ENCODE results near the gene CASP2. TPM values are rescaled to one million over a fixed set of nuclear protein-coding genes. Genes with fewer than 3 reads are reported as not detected.

The CASP2 gene
- total and polyA plus RNA-seq, 2 of the 8 experiments (the other 6 are each of a cell fraction or from before 2014, with no cell fraction given) = 23.7 to 35.3 TPM

DNA sequence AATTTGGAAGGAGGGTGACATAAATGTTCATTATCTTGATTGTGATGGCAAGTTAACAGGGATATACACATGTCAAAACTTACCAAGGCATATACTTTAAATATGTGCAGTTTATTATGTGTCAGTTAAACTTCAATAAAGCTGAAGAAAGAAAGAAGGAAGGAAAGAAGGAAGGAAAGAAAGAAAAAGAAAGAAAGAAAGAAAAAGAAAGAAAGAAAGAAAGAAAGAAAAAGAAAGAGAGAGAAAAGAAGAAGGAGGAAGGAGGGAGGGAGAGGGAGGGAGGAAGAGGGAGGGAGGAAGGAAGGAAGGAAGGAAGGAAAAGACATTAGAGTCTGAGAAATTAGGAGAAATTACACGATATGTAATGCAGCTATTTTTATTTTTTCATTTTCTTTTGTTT, 40.8 kb upstream of the CASP2 start:
- no peak for TF ChIP-seq TBP (IDR thresholded peaks at IDR 0.05; ENCODE audit: low read depth, low read length)
- no peak for TF ChIP-seq BACH1 (IDR thresholded peaks at IDR 0.05; ENCODE audit: low read length)
- no peak for TF ChIP-seq PHF8 (conservative IDR thresholded peaks at IDR 0.05; ENCODE audit: low read depth, low read length)
- no peak overlapping the region for H2BK20ac ChIP-seq (ENCODE audit: low read length)
- no peak overlapping the region for H2BK12ac ChIP-seq (ENCODE audit: low read depth, low read length)
- no peaks in the 10 kb centered on the region; a peak in 1 of 7 replicates for H3K27me3 ChIP-seq (replicated peaks in 1 of 4; ENCODE audit: control insufficient read depth in 3 of 4, extremely low read depth in 1 of 4, insufficient read depth in 3 of 4, low read length in 3 of 4)
- no peak overlapping the region for H4K8ac ChIP-seq (ENCODE audit: extremely low read depth, insufficient read depth, low read length)
- no peak for DNase-seq (ENCODE audit: low read depth in 1 of 2, low spot score in 2 of 2)
- no peak overlapping the region for H3K23ac ChIP-seq (ENCODE audit: insufficient read length)
- no peaks in the 10 kb centered on the region for H3K36me3 ChIP-seq (ENCODE audit: control insufficient read depth in 2 of 4, insufficient read depth in 4 of 4, low read length in 3 of 4)
- H3K4me1 ChIP-seq (replicated peaks in 1 of 4; ENCODE audit: control insufficient read depth in 3 of 4, insufficient read depth in 4 of 4, low read length in 3 of 4) = no peaks in the 10 kb centered on the region
- no peak overlapping the region for H3K27ac ChIP-seq (ENCODE audit: low read depth, low read length)
- H3K79me2 ChIP-seq (ENCODE audit: control insufficient read depth in 1 of 2, insufficient read depth in 2 of 2, low read length in 2 of 2) = no peaks in the 10 kb centered on the region
- ChIA-PET CTCF (ENCODE audit: partially characterized antibody) (interaction anchor here (0.6 to 6.6 kb wide), 6 partner anchors 7 to 374 kb away, joined by 3 to 41 read pairs (median 4); no protein-coding TSS in a partner anchor), POLR2A (ENCODE audit: partially characterized antibody) (interaction anchor here (0.7 kb wide), 1 partner anchor 15 kb away, joined by 4 read pairs; the partner anchor contains the start of gene GSTK1)
- no peak overlapping the region for H3K4me3 ChIP-seq (ENCODE audit: extremely low read depth in 1 of 4, insufficient read depth in 2 of 4, low read depth in 3 of 4, low read length in 4 of 4)
- H2BK5ac ChIP-seq (ENCODE audit: low read depth, low read length) = no peak overlapping the region
- H4K91ac ChIP-seq (replicated peaks; ENCODE audit: insufficient read length, low read length) = no peak overlapping the region
- no peaks in the 10 kb centered on the region for H3K23me2 ChIP-seq (ENCODE audit: low read depth, low read length)
- H2BK15ac ChIP-seq (ENCODE audit: low read length) = no peak overlapping the region
- H2AFZ ChIP-seq (ENCODE audit: low read length) = no peak overlapping the region
- H3K4ac ChIP-seq (replicated peaks; ENCODE audit: insufficient read length, low read depth, low read length) = no peak overlapping the region
- 70% methylated on average over 1 of the region's 1 CpG; no CpG with 5 or more reads in 1 of the 2 experiments for WGBS, 2 experiments (ENCODE audit: extremely low coverage in 1 of 2, insufficient coverage in 1 of 2, insufficient read length in 1 of 2, insufficient replicate concordance in 2 of 2, low coverage in 1 of 2, low lambda C conversion rate in 2 of 2, missing lambda C conversion rate in 1 of 2)
- no peak overlapping the region for H3K9ac ChIP-seq (replicated peaks in 1 of 4; ENCODE audit: extremely low read depth in 1 of 4, low read depth in 3 of 4, low read length in 3 of 4)
- H4K20me1 ChIP-seq (replicated peaks in 1 of 2; ENCODE audit: control insufficient read depth in 1 of 2, insufficient read depth in 2 of 2, low read length in 2 of 2) = no peaks in the 10 kb centered on the region
- no peak overlapping the region for H3K14ac ChIP-seq (ENCODE audit: insufficient read length)
- no peak for FAIRE-seq
- H3K9me3 ChIP-seq (ENCODE audit: insufficient read depth in 2 of 2, low read depth in 1 of 2, low read length in 1 of 2) = no peaks in the 10 kb centered on the region
- no peak overlapping the region for H3K56ac ChIP-seq (replicated peaks; ENCODE audit: insufficient read length, low read depth, low read length)
- no peak overlapping the region for H2AK5ac ChIP-seq (ENCODE audit: low read depth, low read length)
- no peak overlapping the region for H3K4me2 ChIP-seq (ENCODE audit: insufficient read depth in 1 of 2, low read depth in 2 of 2, low read length in 2 of 2)
- no peak overlapping the region for H3K18ac ChIP-seq (ENCODE audit: extremely low read depth, low read length)
- no peaks in the 10 kb centered on the region for H3K79me1 ChIP-seq (ENCODE audit: low read depth, low read length)
- H2BK120ac ChIP-seq (replicated peaks; ENCODE audit: low read depth, low read length) = no peak overlapping the region
- no peak overlapping the region for H4K5ac ChIP-seq (ENCODE audit: insufficient read length, low read depth, low read length)

Measured in H1 (cell line).